Urinary bladder (tissue), 4 donors: ENCODE results near the gene TMEM150C. TPM values are rescaled to one million over a fixed set of nuclear protein-coding genes. Genes with fewer than 3 reads are reported as not detected.
"Not testable (repeated sequence)": the region's sequence is repeated elsewhere in the genome, so short reads cannot be mapped to it uniquely, and the experiment has no call there.

Experiments used
- DNase-seq: peaks from one replicate; pipeline ENCODE4 v3.0.0-alpha.2; 2015; ENCODE audit errors: extremely low spot score
- H3K27ac ChIP-seq: one replicate; pipeline ENCODE4 v1.5.1; 2013; ENCODE audit warnings: low read depth, mild to moderate bottlenecking, moderate library complexity
- H3K36me3 ChIP-seq: one replicate; pipeline ENCODE4 v1.6.1; 2013; ENCODE audit warnings: mild to moderate bottlenecking, moderate library complexity; ENCODE audit not compliant: insufficient read depth
- H3K4me1 ChIP-seq: one replicate; pipeline ENCODE4 v1.6.1; 2013; ENCODE audit warnings: mild to moderate bottlenecking, moderate library complexity; ENCODE audit not compliant: insufficient read depth
- H3K4me3 ChIP-seq: one replicate; pipeline ENCODE4 v1.5.1; 2013; ENCODE audit warnings: low read depth, low read length
- WGBS: extraction: QIAGEN DNeasy Blood & Tissue Kit; methylation state at CpG from one replicate; pipeline ENCODE4 v1.1.7; 2013; 5-methylcytosine and 5-hydroxymethylcytosine counted together
- polyA plus RNA-seq: library from polyadenylated mRNA; stranded (reverse); fragments of 200-250 nt; gene quantifications from one replicate; pipeline ENCODE4 v1.2.3, GENCODE V29; 2013
- total RNA-seq: library from RNA; depleted of rRNA; stranded (reverse); fragments of >200 nt; gene quantifications from one replicate; pipeline ENCODE4 v1.2.3, GENCODE V29; 2014
- donor health status: healthy with polysubstance abuse.
- donor health status: healthy.

TMEM150C gene
- total and polyA plus RNA-seq, 2 donors = 10.2 to 10.4 TPM

GRCh38 chr4:82559090-82559734, 2.6 kb downstream of the TMEM150C start:
- H3K4me1 ChIP-seq, H3K36me3 ChIP-seq, DNase-seq, H3K27ac ChIP-seq, H3K4me3 ChIP-seq: not testable (repeated sequence)
- WGBS = 86% methylated on average over 13 of the region's 13 CpGs

- Histone ChIP-seq H3K36me3 (no peaks in the 10 kb centered on the region), H3K27ac (no peak overlapping the region), H3K4me3 (no peak overlapping the region), H3K4me1 (no peaks in the 10 kb centered on the region)
- no peak for DNase-seq
- WGBS = 80% methylated on average over 3 of the region's 3 CpGs
Observed at GRCh38 chr4:82555276-82555675, 6.5 kb downstream of the TMEM150C start.

- DNase-seq = no peak
- 83% methylated on average over 3 of the region's 3 CpGs for WGBS
- Histone ChIP-seq H3K4me1 (no peaks in the 10 kb centered on the region), H3K27ac (no peak overlapping the region), H3K4me3 (no peak overlapping the region), H3K36me3 (no peaks in the 10 kb centered on the region)
Observed at GRCh38 chr4:82553020-82553419, 8.8 kb downstream of the TMEM150C start.

- no peak overlapping the region for H3K4me3 ChIP-seq
Observed at GRCh38 chr4:82551734-82552133, 10.1 kb downstream of the TMEM150C start.

GRCh38 chr4:82547850-82548249, 13.9 kb downstream of the TMEM150C start:
- H3K36me3 ChIP-seq, H3K27ac ChIP-seq, H3K4me3 ChIP-seq, H3K4me1 ChIP-seq, DNase-seq: not testable (repeated sequence)
- WGBS = 96% methylated on average over 3 of the region's 3 CpGs

More at GRCh38 chr4:82551734-82552133, 10.1 kb downstream of the TMEM150C start:
- no peak overlapping the region for H3K27ac ChIP-seq
- no peaks in the 10 kb centered on the region for H3K36me3 ChIP-seq
- H3K4me1 ChIP-seq = no peaks in the 10 kb centered on the region
- no peak for DNase-seq
- 65% methylated on average over 2 of the region's 2 CpGs for WGBS

GRCh38 chr4:82543131-82543530, 18.7 kb downstream of the TMEM150C start:
- no peaks in the 10 kb centered on the region for H3K4me1 ChIP-seq
- no peak overlapping the region for H3K4me3 ChIP-seq
- 95% methylated on average over 1 of the region's 1 CpG for WGBS
- H3K36me3 ChIP-seq = no peaks in the 10 kb centered on the region
- DNase-seq = no peak
- no peak overlapping the region for H3K27ac ChIP-seq

- Histone ChIP-seq H3K36me3 (no peaks in the 10 kb centered on the region), H3K27ac (no peak overlapping the region), H3K4me1 (no peaks in the 10 kb centered on the region), H3K4me3 (no peak overlapping the region)
- no peak for DNase-seq
- WGBS = 88% methylated on average over 3 of the region's 3 CpGs
Observed at GRCh38 chr4:82542642-82543041, 19.1 kb downstream of the TMEM150C start.

- Histone ChIP-seq H3K4me3 (no peak overlapping the region), H3K27ac (no peak overlapping the region), H3K4me1 (no peaks in the 10 kb centered on the region), H3K36me3 (no peaks in the 10 kb centered on the region)
- no peak for DNase-seq
- 91% methylated on average over 3 of the region's 3 CpGs for WGBS
Observed at GRCh38 chr4:82529322-82529721, 32.5 kb downstream of the TMEM150C start.

- no peak for DNase-seq
- Histone ChIP-seq H3K4me1 (no peaks in the 10 kb centered on the region), H3K4me3 (no peak overlapping the region), H3K36me3 (no peaks in the 10 kb centered on the region), H3K27ac (no peak overlapping the region)
- 53% methylated on average over 4 of the region's 4 CpGs for WGBS
Observed at GRCh38 chr4:82528868-82529267, 32.9 kb downstream of the TMEM150C start.

- H3K4me3 ChIP-seq = no peak overlapping the region
- no peak overlapping the region for H3K27ac ChIP-seq
- no peaks in the 10 kb centered on the region for H3K4me1 ChIP-seq
- H3K36me3 ChIP-seq = no peaks in the 10 kb centered on the region
- DNase-seq = no peak
- 81% methylated on average over 2 of the region's 2 CpGs for WGBS
Observed at GRCh38 chr4:82528074-82528473, 33.7 kb downstream of the TMEM150C start.

GRCh38 chr4:82525307-82525911, 36.4 kb downstream of the TMEM150C start:
- no peak overlapping the region for H3K4me3 ChIP-seq
- no peak for DNase-seq
- H3K27ac ChIP-seq = no peak overlapping the region
- H3K4me1 ChIP-seq = no peaks in the 10 kb centered on the region
- no peaks in the 10 kb centered on the region for H3K36me3 ChIP-seq
- WGBS = 65% methylated on average over 4 of the region's 4 CpGs

GRCh38 chr4:82524570-82525152, 37.1 kb downstream of the TMEM150C start:
- no peaks in the 10 kb centered on the region for H3K36me3 ChIP-seq
- no peak overlapping the region for H3K27ac ChIP-seq
- H3K4me3 ChIP-seq = no peak overlapping the region
- H3K4me1 ChIP-seq = no peaks in the 10 kb centered on the region
- 73% methylated on average over 6 of the region's 6 CpGs for WGBS
- DNase-seq = no peak

GRCh38 chr4:82523179-82523578, 38.6 kb downstream of the TMEM150C start:
- no peak for DNase-seq
- Histone ChIP-seq H3K4me1 (no peaks in the 10 kb centered on the region), H3K27ac (no peak overlapping the region), H3K36me3 (no peaks in the 10 kb centered on the region), H3K4me3 (no peak overlapping the region)
- 89% methylated on average over 9 of the region's 9 CpGs for WGBS

- H3K27ac ChIP-seq = no peak overlapping the region
- H3K36me3 ChIP-seq = no peaks in the 10 kb centered on the region
- 88% methylated on average over 4 of the region's 4 CpGs for WGBS
- no peak for DNase-seq
- H3K4me3 ChIP-seq = no peak overlapping the region
- no peaks in the 10 kb centered on the region for H3K4me1 ChIP-seq
Observed at GRCh38 chr4:82522472-82522871, 39.3 kb downstream of the TMEM150C start.
